Endothelial cell of umbilical vein (primary cell): ENCODE measurements around the gene ARSJ. TPM values are rescaled to one million over a fixed set of nuclear protein-coding genes. Genes with fewer than 3 reads are reported as not detected.

Experiments
- BruUV-seq: library from RNA; stranded (reverse); fragments of 400-500 nt; replicated peaks from 2 replicates; lab custom pipeline; 2021; lab: Mats Ljungman, UMichigan
- CTCF ChIA-PET: fragments of 300-600, 350-600 bp; sonication (Branson Sonifier 250); formaldehyde crosslinking; loops from one replicate; lab custom pipeline; 2021; ENCODE audit warnings: antibody characterized with exemption, inconsistent platforms; lab: Charles Lee
- POLR2A ChIA-PET: fragments of 300-600, 350-600 bp; sonication (Branson Sonifier 250); formaldehyde crosslinking; loops from one replicate; lab custom pipeline; 2021; ENCODE audit warnings: antibody characterized with exemption, inconsistent platforms; lab: Charles Lee
- DNase-seq: peaks from one replicate; pipeline ENCODE4 v3.0.0-alpha.2; 2011; ENCODE audit warnings: low read depth, low spot score
- FAIRE-seq: peaks from 2 replicates; lab custom pipeline; 2011; peaks lifted over from hg19 to GRCh38; lab: Jason Lieb, UNC
- H2AFZ ChIP-seq: 2 replicates; pipeline ENCODE4 v1.6.0; 2012; ENCODE audit warnings: low read depth, low read length, control low read depth, inconsistent platforms
- H3K27ac ChIP-seq: 2 replicates; pipeline ENCODE4 v1.5.1; 2011; ENCODE audit warnings: low read depth, mild to moderate bottlenecking, control low read depth, low read length, moderate library complexity; ENCODE audit not compliant: insufficient read depth
- H3K27me3 ChIP-seq, 2 experiments: 2 replicates each; pipeline versions ENCODE4 v1.6.0 to v1.6.1; 2011; ENCODE audit warnings: low read length in 2 of 2, mixed read lengths in 1 of 2; ENCODE audit not compliant: control insufficient read depth in 2 of 2, insufficient read depth in 2 of 2
- H3K36me3 ChIP-seq, 2 experiments: 2 replicates in 1 of 2; 3 replicates in 1 of 2; pipeline ENCODE4 v1.5.1; 2011; ENCODE audit warnings: low read length in 2 of 2, mild to moderate bottlenecking in 1 of 2, moderate library complexity in 1 of 2; ENCODE audit not compliant: control insufficient read depth in 2 of 2, insufficient read depth in 2 of 2; ENCODE audit errors: extremely low read depth in 1 of 2
- H3K4me1 ChIP-seq: 3 replicates; pipeline ENCODE4 v1.5.1; 2011; ENCODE audit warnings: mild to moderate bottlenecking, low read length; ENCODE audit not compliant: control insufficient read depth, insufficient read depth; ENCODE audit errors: extremely low read depth
- H3K4me2 ChIP-seq: 2 replicates; pipeline ENCODE4 v1.6.1; 2011; ENCODE audit warnings: low read length, control low read depth, mixed read lengths; ENCODE audit not compliant: insufficient read depth
- H3K4me3 ChIP-seq, 3 experiments: fragments of 200-600 bp in 1 of 3; sonication (generic), shearing (Covaris generic) in 1 of 3; replicated peaks in 1 of 3; 2 replicates each; pipeline ENCODE4 v1.5.1; 2011 to 2016; ENCODE audit warnings: control low read depth in 3 of 3, low read length in 3 of 3, mild to moderate bottlenecking in 2 of 3, inconsistent platforms in 1 of 3, low read depth in 1 of 3, moderate library complexity in 1 of 3; ENCODE audit not compliant: insufficient read depth in 1 of 3
- H3K79me2 ChIP-seq: 2 replicates; pipeline ENCODE4 v1.6.0; 2012; ENCODE audit warnings: low read length, inconsistent platforms; ENCODE audit not compliant: control insufficient read depth, insufficient read depth
- H3K9ac ChIP-seq: replicated peaks from 2 replicates; pipeline ENCODE3; 2011; ENCODE audit warnings: low read length, control low read depth; ENCODE audit not compliant: insufficient read depth; ENCODE audit errors: extremely low read depth
- H3K9me1 ChIP-seq: replicated peaks from 3 replicates; pipeline ENCODE4 v1.6.0; 2011; ENCODE audit warnings: mild to moderate bottlenecking, low read length; ENCODE audit not compliant: control insufficient read depth, insufficient read depth; ENCODE audit errors: extremely low read depth
- H3K9me3 ChIP-seq: replicated peaks from 2 replicates; pipeline ENCODE4 v1.5.1; 2012; ENCODE audit warnings: low read length, inconsistent platforms; ENCODE audit not compliant: control insufficient read depth, insufficient read depth
- H4K20me1 ChIP-seq: replicated peaks from 2 replicates; pipeline ENCODE3; 2011; ENCODE audit warnings: mild to moderate bottlenecking, low read length; ENCODE audit not compliant: control insufficient read depth, insufficient read depth; ENCODE audit errors: extremely low read depth
- CTCF ChIP-seq, 2 donors: IDR thresholded peaks; 1 replicate in 1 of 2; 2 replicates in 1 of 2; pipeline ENCODE4 v1.5.1; 2011; ENCODE audit warnings: low read length in 2 of 2, mild to moderate bottlenecking in 2 of 2, moderate library complexity in 2 of 2, control low read depth in 1 of 2, inconsistent platforms in 1 of 2, low read depth in 1 of 2; ENCODE audit not compliant: insufficient read depth in 1 of 2; ENCODE audit errors: extremely low read depth in 1 of 2
- EZH2 ChIP-seq: IDR thresholded peaks from 2 replicates; pipeline ENCODE4 v1.6.1; 2012; ENCODE audit warnings: borderline replicate concordance, low read depth, mild to moderate bottlenecking, moderate library complexity, low read length, inconsistent platforms; ENCODE audit not compliant: severe bottlenecking
- FOS ChIP-seq: IDR thresholded peaks from 2 replicates; pipeline ENCODE4 v1.6.1; 2011; ENCODE audit warnings: mild to moderate bottlenecking, low read length, moderate library complexity, borderline replicate concordance; ENCODE audit not compliant: insufficient read depth
- GATA2 ChIP-seq: IDR thresholded peaks from 2 replicates; pipeline ENCODE4 v1.7.0; 2011; ENCODE audit warnings: low read depth, mild to moderate bottlenecking, moderate library complexity, mixed read lengths, low read length; ENCODE audit not compliant: insufficient read length, insufficient read depth
- JUN ChIP-seq: IDR thresholded peaks from 2 replicates; pipeline ENCODE4 v1.6.1; 2011; ENCODE audit warnings: borderline replicate concordance, low read depth; ENCODE audit not compliant: insufficient read length, insufficient read depth
- MAX ChIP-seq: IDR thresholded peaks from 2 replicates; pipeline ENCODE4 v1.6.1; 2011; ENCODE audit not compliant: insufficient read depth, insufficient read length
- MYC ChIP-seq: IDR thresholded peaks from one replicate; pipeline ENCODE4 v1.6.1; 2011; ENCODE audit warnings: mild to moderate bottlenecking, low read depth, low read length
- POLR2A ChIP-seq: IDR thresholded peaks from 2 replicates; pipeline ENCODE4 v1.6.1; 2012; ENCODE audit warnings: low read depth, mild to moderate bottlenecking, control low read depth, low read length
- POLR2AphosphoS5 ChIP-seq: IDR thresholded peaks from 2 replicates; pipeline ENCODE4 v1.6.1; 2012; ENCODE audit warnings: low read depth, mild to moderate bottlenecking, control low read depth, low read length, moderate library complexity; ENCODE audit not compliant: insufficient read depth
- dilution Hi-C: fragments of 300-500 bp; cut with MboI; formaldehyde crosslinking; loops from one replicate; pipeline ENCODE4 v1.15.0; 2019; ENCODE audit warnings: low sequenced_read_pairs; ENCODE audit not compliant: extremely low pct_ligation_motif_present
- intact Hi-C: fragments of 100-400 bp; cut with micrococcal nuclease; formaldehyde crosslinking; loops from one replicate; pipeline ENCODE4 v1.10.0; 2022
- polyA plus RNA-seq, 4 experiments: library from polyadenylated mRNA; depleted of rRNA in 3 of 4; stranded (reverse) in 3 of 4; unstranded in 1 of 4; fragments of >200 nt; gene quantifications; 2 replicates each; pipeline versions ENCODE4 v1.2.1 to v1.2.3, GENCODE V29; 2011 to 2012; ENCODE audit warnings: missing spikeins in 1 of 4
- total RNA-seq: library from RNA; stranded (reverse); gene quantifications from 2 replicates; pipeline ENCODE4 v1.2.3, GENCODE V29; 2021

The ARSJ gene
- total and polyA plus RNA-seq, 2 donors (not counting 3 experiments of a cell fraction or from before 2014, with no cell fraction given), result 21.9 to 50.0 TPM

GRCh38 chr4:114019276-114019968 is 40.0 kb upstream of the ARSJ start:
- no peak for FAIRE-seq
- no TSS peak for BruUV-seq

GRCh38 chr4:114017120-114017917 is 37.9 kb upstream of the ARSJ start:
- no peaks in the 10 kb centered on the region for H3K9me1 ChIP-seq
- no peaks in the 10 kb centered on the region for H4K20me1 ChIP-seq
- H2AFZ ChIP-seq, result no peak overlapping the region
- no peaks in the 10 kb centered on the region for H3K79me2 ChIP-seq
- dilution Hi-C loops (no loop called here), intact Hi-C loops (loop anchor here (10.0 kb wide), 2 partner anchors 1873 to 1933 kb away; partner anchors contain the start of gene FAM241A)
- H3K9ac ChIP-seq, result no peak overlapping the region
- CTCF ChIA-PET, result interaction anchor here (1.6 kb wide), 1 partner anchor 60 kb away, joined by 3 read pairs; no protein-coding TSS in a partner anchor
- H3K27me3 ChIP-seq, result no peaks in the 10 kb centered on the region
- no peak for FAIRE-seq
- no peak overlapping the region for H3K27ac ChIP-seq
- no peak for DNase-seq
- H3K4me2 ChIP-seq, result no peak overlapping the region
- H3K4me3 ChIP-seq, result no peak overlapping the region
- POLR2A ChIA-PET, result no interaction called here
- no peaks in the 10 kb centered on the region for H3K36me3 ChIP-seq
- BruUV-seq, result no TSS peak
- peaks cover 36% of the 10 kb centered on the region for H3K4me1 ChIP-seq
- H3K9me3 ChIP-seq, result no peaks in the 10 kb centered on the region
- no peak for TF ChIP-seq POLR2A
- no peak for TF ChIP-seq JUN
- no peak for TF ChIP-seq CTCF (IDR thresholded peaks at IDR 0.05; ENCODE audit: extremely low read depth in 1 of 2, insufficient read depth in 1 of 2, low read depth in 1 of 2, low read length in 2 of 2)
- no peak for TF ChIP-seq GATA2
- TF ChIP-seq EZH2, result no peak
- TF ChIP-seq POLR2AphosphoS5, result no peak
- no peak for TF ChIP-seq FOS
- no peak for TF ChIP-seq MYC
- no peak for TF ChIP-seq MAX

More at GRCh38 chr4:114019276-114019968, 40.0 kb upstream of the ARSJ start:
- dilution Hi-C loops, result no loop called here
- H3K9ac ChIP-seq, result no peak overlapping the region
- no peaks in the 10 kb centered on the region for H3K27me3 ChIP-seq
- H3K9me1 ChIP-seq, result no peaks in the 10 kb centered on the region
- TF ChIP-seq POLR2AphosphoS5 (no peak), GATA2 (no peak), MYC (no peak), JUN (no peak)
- intact Hi-C loops, result loop anchor here (10.0 kb wide), 2 partner anchors 1875 to 1935 kb away; partner anchors contain the start of gene FAM241A
- H3K4me2 ChIP-seq, result no peak overlapping the region
- DNase-seq, result peak; percentile 56
- no peak overlapping the region for H3K27ac ChIP-seq
- no peaks in the 10 kb centered on the region for H4K20me1 ChIP-seq
- H3K9me3 ChIP-seq, result no peaks in the 10 kb centered on the region
- peaks cover 31% of the 10 kb centered on the region for H3K4me1 ChIP-seq
- H3K79me2 ChIP-seq, result no peaks in the 10 kb centered on the region
- H3K36me3 ChIP-seq, result no peaks in the 10 kb centered on the region
- ChIA-PET POLR2A (no interaction called here), CTCF (no interaction called here)
- H3K4me3 ChIP-seq, result no peak overlapping the region
- peak overlapping the region; percentile 51 for H2AFZ ChIP-seq
